ENCODE data around the gene TOM1L2.
A peak's percentile ranks its signal among the peaks of the same experiment; 100 is the strongest.

Gene TOM1L2

DNA sequence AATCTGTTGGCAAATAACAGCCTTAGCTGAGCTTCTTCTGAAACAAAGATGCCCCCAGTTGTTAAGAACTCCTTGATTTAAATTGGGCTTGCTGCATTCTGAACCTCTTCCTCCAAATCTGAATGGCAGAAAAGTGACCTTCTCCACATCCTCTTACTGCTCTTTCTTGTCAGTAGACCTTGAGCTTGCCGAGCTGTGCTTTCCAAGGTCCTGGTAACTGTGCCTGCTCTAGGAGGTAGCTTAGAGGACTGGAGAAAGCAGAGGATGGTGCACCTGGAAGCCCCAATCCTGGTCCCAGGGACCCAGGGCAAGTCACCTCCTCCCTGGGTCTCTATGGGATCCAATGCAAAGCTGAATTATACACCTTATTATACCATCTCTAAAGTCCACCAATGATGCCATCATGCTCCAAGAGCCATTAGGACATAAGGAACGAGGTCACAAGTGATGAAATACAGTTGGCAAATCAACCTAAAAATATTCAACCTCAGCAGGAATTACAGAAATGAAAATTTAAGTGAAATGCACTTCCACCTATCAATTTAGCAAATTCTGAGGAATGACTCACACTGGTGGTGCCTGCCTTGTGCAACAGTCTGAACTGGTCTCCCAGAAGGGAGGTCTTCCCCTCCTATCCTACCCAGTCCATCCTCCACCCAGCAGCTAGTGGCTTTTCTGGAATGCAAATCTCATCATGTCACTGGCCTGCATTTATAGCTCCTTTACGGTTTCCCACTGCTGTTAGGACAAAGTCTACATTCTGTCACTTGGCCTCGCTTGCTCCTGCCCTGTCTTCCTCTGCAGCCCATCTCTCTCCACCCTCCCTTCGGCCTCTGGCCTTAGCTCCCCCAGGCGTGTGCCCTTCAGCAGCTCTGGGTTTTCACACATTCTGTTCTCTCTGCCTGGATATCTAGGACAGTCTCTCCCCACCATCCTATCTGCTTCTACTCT is 36.6 kb downstream of the TOM1L2 start:
- peak; percentile 77 for DNase-seq (ENCODE audit: extremely low read depth, low read depth)

DNA sequence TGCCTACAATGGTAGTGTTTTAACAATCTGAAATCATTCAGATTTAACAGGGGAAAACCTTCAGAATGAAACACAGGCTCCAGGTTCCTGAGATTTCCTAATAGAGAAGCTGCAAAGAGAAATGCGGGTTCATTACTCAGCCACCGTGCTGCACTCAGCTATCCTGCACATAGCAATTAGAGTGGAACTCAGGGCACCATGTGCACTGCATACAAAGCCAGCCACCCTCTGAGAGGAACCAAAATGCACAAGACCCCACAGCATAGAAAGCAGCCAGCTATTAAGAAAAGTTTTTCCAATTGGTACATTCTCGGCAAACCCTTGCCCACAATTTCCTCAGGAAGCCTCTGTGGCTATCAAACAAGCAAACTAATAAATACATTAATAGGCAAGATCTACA is 37.4 kb downstream of the TOM1L2 start:
- DNase-seq (ENCODE audit: extremely low read depth, low read depth), result no peak
- TF ChIP-seq, protein P1, sequence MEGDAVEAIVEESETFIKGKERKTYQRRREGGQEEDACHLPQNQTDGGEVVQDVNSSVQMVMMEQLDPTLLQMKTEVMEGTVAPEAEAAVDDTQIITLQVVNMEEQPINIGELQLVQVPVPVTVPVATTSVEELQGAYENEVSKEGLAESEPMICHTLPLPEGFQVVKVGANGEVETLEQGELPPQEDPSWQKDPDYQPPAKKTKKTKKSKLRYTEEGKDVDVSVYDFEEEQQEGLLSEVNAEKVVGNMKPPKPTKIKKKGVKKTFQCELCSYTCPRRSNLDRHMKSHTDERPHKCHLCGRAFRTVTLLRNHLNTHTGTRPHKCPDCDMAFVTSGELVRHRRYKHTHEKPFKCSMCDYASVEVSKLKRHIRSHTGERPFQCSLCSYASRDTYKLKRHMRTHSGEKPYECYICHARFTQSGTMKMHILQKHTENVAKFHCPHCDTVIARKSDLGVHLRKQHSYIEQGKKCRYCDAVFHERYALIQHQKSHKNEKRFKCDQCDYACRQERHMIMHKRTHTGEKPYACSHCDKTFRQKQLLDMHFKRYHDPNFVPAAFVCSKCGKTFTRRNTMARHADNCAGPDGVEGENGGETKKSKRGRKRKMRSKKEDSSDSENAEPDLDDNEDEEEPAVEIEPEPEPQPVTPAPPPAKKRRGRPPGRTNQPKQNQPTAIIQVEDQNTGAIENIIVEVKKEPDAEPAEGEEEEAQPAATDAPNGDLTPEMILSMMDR (IDR thresholded peaks at IDR 0.05; ENCODE audit: low read depth, low read length), result no peak

More for the DNA sequence above, 36.6 kb downstream of the TOM1L2 start:
- TF ChIP-seq, protein P1 (IDR thresholded peaks at IDR 0.05; ENCODE audit: low read depth, low read length), result no peak

DNA sequence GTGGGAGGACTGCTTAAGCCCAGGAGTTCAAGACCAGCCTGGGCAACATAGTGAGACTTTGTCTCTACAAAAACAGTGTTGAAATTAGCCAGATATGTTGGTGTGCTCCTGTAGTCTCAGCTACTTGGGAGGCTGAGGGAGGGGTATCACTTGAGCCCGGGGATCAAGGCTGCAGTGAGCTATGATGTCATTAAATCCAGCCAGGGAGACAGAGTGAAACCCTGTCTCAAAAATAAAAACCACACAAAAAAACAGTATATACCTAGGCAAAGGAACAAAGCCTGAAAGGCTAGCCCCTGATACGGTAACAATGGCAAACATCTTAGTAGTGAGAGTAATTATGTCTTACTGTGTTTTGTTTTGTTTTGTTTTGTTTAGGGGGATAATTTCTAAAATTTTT is 38.0 kb downstream of the TOM1L2 start:
- DNase-seq (ENCODE audit: extremely low read depth, low read depth), result no peak
- TF ChIP-seq, protein P1 (IDR thresholded peaks at IDR 0.05; ENCODE audit: low read depth, low read length), result no peak

DNA sequence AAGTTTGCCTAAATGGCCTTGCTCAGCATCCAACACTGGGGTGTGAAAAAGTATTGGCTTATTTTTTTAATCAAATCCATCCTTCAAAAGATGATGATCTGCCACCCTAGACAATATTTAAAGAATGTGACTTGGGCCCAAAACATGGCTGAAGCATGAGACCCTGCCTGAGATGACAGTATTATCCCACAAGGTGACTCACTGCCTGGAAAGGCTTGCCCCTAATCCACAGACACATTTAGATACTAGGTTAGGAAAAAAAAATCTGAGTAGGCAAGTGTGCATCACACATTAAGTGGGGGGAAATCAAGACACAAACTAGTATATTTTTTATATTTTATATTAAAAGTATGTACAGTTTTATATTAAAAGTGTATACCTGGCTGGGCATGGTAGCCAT is 38.4 kb downstream of the TOM1L2 start:
- no peak for DNase-seq (ENCODE audit: extremely low read depth, low read depth)

DNA sequence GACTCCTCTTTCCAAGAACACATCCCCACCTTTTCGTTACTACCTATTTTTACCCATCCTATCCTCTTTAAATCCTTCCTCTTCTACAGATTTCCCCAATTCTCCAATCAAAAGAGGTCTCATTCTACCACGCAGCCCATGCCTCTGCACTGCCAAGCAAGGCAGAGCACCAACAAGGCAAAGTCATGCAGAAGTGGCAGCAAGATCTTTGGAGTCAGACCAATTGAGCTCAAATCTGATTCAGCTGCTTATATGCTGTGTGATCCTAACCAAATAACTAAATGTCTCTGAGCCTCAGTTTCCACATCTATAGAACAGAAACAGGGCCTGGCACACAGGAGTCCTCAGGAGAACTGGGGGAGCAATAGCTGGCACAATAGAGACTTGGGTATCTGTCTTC is 41.0 kb downstream of the TOM1L2 start:
- DNase-seq (ENCODE audit: extremely low read depth, low read depth), result no peak
- TF ChIP-seq, protein P1 (IDR thresholded peaks at IDR 0.05; ENCODE audit: low read depth, low read length), result no peak

More for the DNA sequence above, 38.4 kb downstream of the TOM1L2 start:
- TF ChIP-seq, protein P1 (IDR thresholded peaks at IDR 0.05; ENCODE audit: low read depth, low read length), result no peak

DNA sequence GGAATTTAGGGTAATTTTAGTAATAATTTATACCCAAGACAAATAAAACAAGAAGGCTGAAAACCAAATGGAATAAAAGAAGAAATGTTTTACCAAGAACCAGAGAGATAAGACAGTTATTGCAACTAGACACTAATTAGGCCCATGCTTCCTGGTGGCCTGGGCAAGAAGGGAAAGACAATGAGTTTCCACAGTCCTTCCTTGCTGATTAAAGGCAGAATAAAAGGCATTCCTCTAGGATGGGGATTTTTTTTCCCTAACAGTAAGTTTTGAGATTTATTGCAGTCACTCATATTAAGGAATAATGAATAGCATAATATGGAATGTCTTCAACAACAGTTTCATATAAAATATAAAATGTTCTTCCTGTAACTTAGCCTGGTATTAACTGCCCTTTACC is 41.5 kb downstream of the TOM1L2 start:
- no peak for DNase-seq (ENCODE audit: extremely low read depth, low read depth)
- TF ChIP-seq, protein P1 (IDR thresholded peaks at IDR 0.05; ENCODE audit: low read depth, low read length), result no peak

DNA sequence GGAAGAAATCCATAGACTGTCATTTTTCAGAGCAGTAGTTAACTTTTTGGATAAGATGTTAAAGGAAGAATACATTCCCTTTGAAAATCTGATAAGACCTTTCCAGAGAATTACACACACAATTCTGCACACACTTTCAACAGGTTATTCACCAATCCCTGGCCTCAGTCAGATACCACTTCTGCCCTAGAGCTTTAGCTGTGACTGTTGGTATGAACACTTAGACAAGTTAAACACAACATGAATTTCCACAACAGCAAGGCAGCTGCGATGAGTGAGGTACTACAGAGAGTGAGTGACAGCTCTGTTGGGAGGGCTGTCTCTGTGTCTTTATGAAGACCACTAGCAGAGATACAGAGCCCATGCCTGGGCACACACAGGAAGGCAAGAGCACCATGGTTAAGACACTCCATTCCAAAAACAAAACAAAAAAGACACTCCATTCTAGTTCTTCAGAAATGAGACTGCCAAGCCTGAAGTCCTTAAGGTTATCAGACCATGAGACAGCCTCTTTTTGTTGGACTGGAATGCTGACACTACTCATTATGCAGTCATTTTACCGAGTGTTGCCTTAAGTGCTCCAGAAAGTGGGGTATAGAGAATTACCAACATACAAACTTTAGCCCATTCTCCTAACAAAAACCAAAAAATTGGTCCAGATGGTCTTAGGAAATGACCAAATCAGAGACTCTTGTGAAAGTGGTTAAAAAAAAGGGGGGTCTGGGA is 42.4 kb downstream of the TOM1L2 start:
- no peak for DNase-seq (ENCODE audit: extremely low read depth, low read depth)
- TF ChIP-seq, protein P1 (IDR thresholded peaks at IDR 0.05; ENCODE audit: low read depth, low read length), result no peak
